ENCODE results near the gene APH1A. TPM values are rescaled to one million over a fixed set of nuclear protein-coding genes. Genes with fewer than 3 reads are reported as not detected.
"Not testable (repeated sequence)": the region's sequence is repeated elsewhere in the genome, so short reads cannot be mapped to it uniquely, and the experiment has no call there.

The APH1A gene
- total RNA-seq, 2 experiments from 2014 or later: 71.2 to 75.7 TPM

DNA sequence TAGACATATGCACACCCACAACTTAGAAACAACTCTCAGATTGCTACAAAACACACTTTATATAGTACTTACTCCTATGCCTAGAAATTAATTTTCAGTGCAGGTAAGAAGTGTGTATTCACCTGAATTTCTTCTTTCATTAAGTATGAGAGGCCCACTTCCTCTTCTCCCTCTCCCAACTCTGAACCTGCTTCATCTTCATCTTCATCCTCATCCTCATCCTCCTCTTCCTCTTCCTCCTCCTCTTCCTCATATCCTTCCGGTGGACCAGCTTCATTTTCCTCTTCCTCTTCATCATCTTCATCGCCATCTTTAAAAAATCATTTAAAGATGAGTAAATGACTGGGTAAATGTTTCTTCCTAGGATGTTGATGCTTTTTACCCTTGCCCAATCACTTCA, 42.3 kb downstream of the APH1A start:
- DNase-seq: no peak
- no peaks in the 10 kb centered on the region for H3K27me3 Mint-ChIP-seq (ENCODE audit: low read depth)
- H3K27ac Mint-ChIP-seq: peak overlapping the region; percentile 7
- CTCF ChIA-PET: no interaction called here
- no peaks in the 10 kb centered on the region for H3K9me3 Mint-ChIP-seq
- H3K4me3 Mint-ChIP-seq: no peak overlapping the region
- peaks cover 3% of the 10 kb centered on the region for H3K4me1 Mint-ChIP-seq (ENCODE audit: low read depth)
- peaks cover 51% of the 10 kb centered on the region for H3K36me3 Mint-ChIP-seq (ENCODE audit: low read depth)
- intact Hi-C loops (cut with micrococcal nuclease): no loop called here

DNA sequence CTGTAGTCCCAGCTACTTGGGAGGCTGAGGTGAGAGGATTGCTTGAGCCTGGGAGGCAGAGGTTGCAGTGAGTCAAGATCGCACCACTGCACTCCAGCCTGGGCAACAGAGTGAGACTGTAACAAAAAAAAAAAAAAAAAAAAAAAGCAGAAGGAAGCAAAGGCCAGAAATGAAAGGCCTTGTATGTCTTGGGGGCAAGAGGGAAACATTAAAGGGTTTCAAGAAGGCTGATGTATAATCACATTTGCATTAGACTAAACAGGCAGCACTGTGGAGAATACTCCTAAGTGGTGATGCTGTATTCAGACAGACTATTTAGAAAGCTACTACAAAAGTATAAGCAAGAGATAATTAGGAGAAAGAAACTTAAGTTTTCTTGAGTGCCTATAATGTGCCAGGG, 43.3 kb downstream of the APH1A start:
- no peak for DNase-seq
- CTCF ChIA-PET: interaction anchor here (0.6 to 0.7 kb wide), 2 partner anchors 12 to 114 kb away, joined by 3 to 4 read pairs; no protein-coding TSS in a partner anchor
- Mint-ChIP-seq H3K27ac (no peak overlapping the region), H3K36me3 (ENCODE audit: low read depth) (peaks cover 49% of the 10 kb centered on the region), H3K4me3 (no peak overlapping the region), H3K4me1 (ENCODE audit: low read depth) (peaks cover 3% of the 10 kb centered on the region), H3K27me3 (ENCODE audit: low read depth) (no peaks in the 10 kb centered on the region), H3K9me3 (no peaks in the 10 kb centered on the region)
- intact Hi-C loops (cut with micrococcal nuclease): no loop called here

DNA sequence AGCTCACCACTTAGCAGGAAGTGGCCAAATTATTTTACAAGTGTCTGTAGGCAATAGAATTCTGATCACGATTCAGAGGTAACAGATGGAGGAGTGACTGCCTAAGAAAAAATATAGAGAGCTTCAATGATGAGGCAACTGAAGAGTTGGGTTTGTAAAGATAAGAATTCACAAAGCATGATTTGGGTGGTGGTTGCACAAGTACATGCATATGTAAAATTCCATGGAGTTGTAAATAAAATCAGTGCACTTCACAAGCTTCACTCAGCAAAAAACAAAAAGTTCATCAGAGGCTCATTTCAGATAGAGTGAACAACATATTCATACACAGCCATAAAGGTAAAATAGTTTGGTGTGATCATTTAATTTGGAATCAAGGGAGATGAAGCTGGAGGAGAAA, 43.8 kb downstream of the APH1A start:
- Mint-ChIP-seq H3K4me1 (ENCODE audit: low read depth) (peaks cover 3% of the 10 kb centered on the region), H3K27me3 (ENCODE audit: low read depth) (no peaks in the 10 kb centered on the region), H3K36me3 (ENCODE audit: low read depth) (peaks cover 49% of the 10 kb centered on the region), H3K4me3 (no peak overlapping the region), H3K27ac (no peak overlapping the region), H3K9me3 (no peaks in the 10 kb centered on the region)
- CTCF ChIA-PET: interaction anchor here (0.6 kb wide), 1 partner anchor 8 kb away, joined by 4 read pairs; no protein-coding TSS in a partner anchor
- intact Hi-C loops (cut with micrococcal nuclease): no loop called here
- DNase-seq: no peak

DNA sequence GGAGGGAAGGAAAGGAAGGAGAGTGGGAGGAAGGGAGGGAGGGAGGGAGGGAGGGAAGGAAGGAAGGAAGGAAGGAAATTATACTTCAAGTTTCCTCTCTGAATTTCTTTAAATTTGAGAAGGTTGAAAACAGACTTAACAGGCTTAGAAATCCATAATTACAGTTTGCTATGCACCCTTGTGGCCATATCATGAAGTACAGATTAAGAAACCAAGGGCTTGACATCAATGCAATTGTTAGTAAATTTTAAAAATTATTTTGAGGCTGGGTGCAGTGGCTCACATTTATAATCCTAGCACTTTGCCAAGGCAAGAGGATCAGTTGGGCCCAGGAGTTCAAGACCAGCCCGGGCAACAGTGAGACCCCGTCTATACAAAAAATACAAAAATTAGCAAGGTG, 47.3 kb downstream of the APH1A start:
- CTCF ChIA-PET: no interaction called here
- no peaks in the 10 kb centered on the region for H3K9me3 Mint-ChIP-seq
- H3K4me1 Mint-ChIP-seq (ENCODE audit: low read depth): no peaks in the 10 kb centered on the region

DNA sequence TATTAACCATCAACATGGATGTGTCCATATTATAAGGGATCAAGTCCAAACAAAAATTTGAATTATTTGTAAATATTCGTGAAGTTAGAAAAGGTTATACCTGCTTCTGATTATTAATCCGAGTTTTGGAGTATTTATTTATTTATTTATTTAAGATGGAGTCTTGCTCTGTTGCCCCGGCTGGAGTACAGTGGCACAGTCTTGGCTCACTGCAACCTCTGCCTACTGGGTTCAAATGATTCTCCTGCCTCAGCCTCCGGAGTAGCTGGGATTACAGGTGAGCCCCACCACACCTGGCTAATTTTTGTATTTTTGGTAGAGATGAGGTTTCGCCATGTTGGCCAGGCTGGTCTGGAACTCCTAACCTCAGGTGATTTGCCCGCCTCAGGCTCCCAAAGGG, 53.0 kb downstream of the APH1A start:
- CTCF ChIA-PET: interaction anchor here (0.6 to 0.9 kb wide), 2 partner anchors 18 to 707 kb away, joined by 3 to 5 read pairs; no protein-coding TSS in a partner anchor
- intact Hi-C loops (cut with micrococcal nuclease): not testable (repeated sequence)

More for the DNA sequence above, 47.3 kb downstream of the APH1A start:
- intact Hi-C loops (cut with micrococcal nuclease): no loop called here
- H3K27ac Mint-ChIP-seq: no peak overlapping the region
- DNase-seq: no peak
- H3K4me3 Mint-ChIP-seq: no peak overlapping the region
- no peaks in the 10 kb centered on the region for H3K27me3 Mint-ChIP-seq (ENCODE audit: low read depth)
- H3K36me3 Mint-ChIP-seq (ENCODE audit: low read depth): peaks cover 31% of the 10 kb centered on the region

More for the DNA sequence above, 53.0 kb downstream of the APH1A start:
- not testable (repeated sequence) for H3K27me3 Mint-ChIP-seq (ENCODE audit: low read depth); H3K4me3 Mint-ChIP-seq; H3K27ac Mint-ChIP-seq; H3K9me3 Mint-ChIP-seq; H3K36me3 Mint-ChIP-seq (ENCODE audit: low read depth); DNase-seq
- peaks cover 15% of the 10 kb centered on the region for H3K4me1 Mint-ChIP-seq (ENCODE audit: low read depth)

Other genes starting within 250 kb of the APH1A start
- gene VPS45, start 201.2 kb downstream of the APH1A start, total RNA-seq: 10 to 100 TPM; 21.2 to 23.6 TPM
- 1 to 10 TPM; 4.4 to 4.7 TPM for gene PLEKHO1, start 119.1 kb downstream of the APH1A start, total RNA-seq
- gene ANP32E, start 32.9 kb downstream of the APH1A start, total RNA-seq: 100 to 1,000 TPM; 201 to 202 TPM
- not detected for gene CA14, start 11.2 kb downstream of the APH1A start, total RNA-seq
- gene C1orf54, start 3.8 kb upstream of the APH1A start, total RNA-seq: under 1 TPM; 0.41 to 0.86 TPM
- gene CIART, start 13.5 kb upstream of the APH1A start, total RNA-seq: 1 to 10 TPM in 1 of 2 experiments, under 1 TPM in 1; 0.84 to 1.0 TPM
- gene MRPS21, start 24.8 kb upstream of the APH1A start, total RNA-seq: 10 to 100 TPM; 80.3 to 83.8 TPM
- gene PRPF3, start 52.5 kb upstream of the APH1A start, total RNA-seq: 10 to 100 TPM; 49.1 to 52.5 TPM
- 10 to 100 TPM; 20.9 to 22.9 TPM for gene RPRD2, start 95.1 kb upstream of the APH1A start, total RNA-seq
- 10 to 100 TPM; 43.7 to 46.0 TPM for gene TARS2, start 218.4 kb upstream of the APH1A start, total RNA-seq
- gene ECM1, start 239.1 kb upstream of the APH1A start, total RNA-seq: under 1 TPM; 0.69 to 0.88 TPM
- not detected for gene FALEC, start 246.7 kb upstream of the APH1A start, total RNA-seq